Caki2 (cell line): ENCODE results near the gene C8B. TPM values are rescaled to one million over a fixed set of nuclear protein-coding genes. Genes with fewer than 3 reads are reported as not detected.

Source experiments
- DNase-seq: peaks from one replicate; pipeline ENCODE4 v3.0.0-alpha.2; 2015; ENCODE audit warnings: low read depth
- in situ Hi-C: cut with HindIII; loops from 2 replicates; pipeline ENCODE4 v1.10.0; 2016; ENCODE audit warnings: low sequenced_read_pairs, low pct_unique_long_range_greater_than_20kb, mixed read lengths
- total RNA-seq: library from RNA; depleted of rRNA; stranded (reverse); fragments of >200 nt; shearing (Covaris generic); gene quantifications from 2 replicates; pipeline ENCODE4 v1.2.3, GENCODE V29; 2014; ENCODE audit warnings: low replicate concordance; rRNA removed

Gene C8B
- total RNA-seq, result not detected in 2 replicates

GRCh38 chr1:56965916-56966697 is at the start of gene C8B:
Gene C8B (minus strand): TSS chr1:56966015. CDS start chr1:56965948, 67 bp downstream.
- no peak for DNase-seq
- in situ Hi-C loops, result no loop called here

- in situ Hi-C loops, result no loop called here
- DNase-seq, result no peak
These were observed 49.3 kb upstream of the C8B start for GRCh38 chr1:57015071-57015470.

- in situ Hi-C loops, result no loop called here
- DNase-seq, result no peak
These were observed 47.7 kb upstream of the C8B start for GRCh38 chr1:57013522-57013921.

GRCh38 chr1:57012315-57012714 is 46.5 kb upstream of the C8B start:
- in situ Hi-C loops, result no loop called here
- no peak for DNase-seq

GRCh38 chr1:57010511-57010910 is 44.7 kb upstream of the C8B start:
- no peak for DNase-seq
- in situ Hi-C loops, result no loop called here

GRCh38 chr1:57007948-57008347 is 42.1 kb upstream of the C8B start:
- in situ Hi-C loops, result no loop called here
- DNase-seq, result no peak

GRCh38 chr1:57007472-57007871 is 41.7 kb upstream of the C8B start:
- DNase-seq, result no peak
- in situ Hi-C loops, result no loop called here

- no peak for DNase-seq
- in situ Hi-C loops, result no loop called here
These were observed 37.8 kb upstream of the C8B start for GRCh38 chr1:57003398-57004139.

GRCh38 chr1:56995414-56996100 is 29.7 kb upstream of the C8B start:
- in situ Hi-C loops, result no loop called here
- DNase-seq, result no peak

- no peak for DNase-seq
- in situ Hi-C loops, result no loop called here
These were observed 27.7 kb upstream of the C8B start for GRCh38 chr1:56993475-56993874.

GRCh38 chr1:56992318-56993125 is 26.7 kb upstream of the C8B start:
- in situ Hi-C loops, result no loop called here
- DNase-seq, result no peak

GRCh38 chr1:56991576-56991975 is 25.8 kb upstream of the C8B start:
- in situ Hi-C loops, result no loop called here
- no peak for DNase-seq

GRCh38 chr1:56986397-56986796 is 20.6 kb upstream of the C8B start:
- in situ Hi-C loops, result no loop called here
- no peak for DNase-seq

GRCh38 chr1:56985857-56986256 is 20.0 kb upstream of the C8B start:
- DNase-seq, result no peak

GRCh38 chr1:56983484-56983883 is 17.7 kb upstream of the C8B start:
- no peak for DNase-seq
- in situ Hi-C loops, result no loop called here

More at GRCh38 chr1:56985857-56986256, 20.0 kb upstream of the C8B start:
- in situ Hi-C loops, result no loop called here

- in situ Hi-C loops, result no loop called here
- DNase-seq, result no peak
These were observed 14.4 kb upstream of the C8B start for GRCh38 chr1:56979986-56980755.

GRCh38 chr1:56978819-56979218 is 13.0 kb upstream of the C8B start:
- no peak for DNase-seq
- in situ Hi-C loops, result no loop called here

GRCh38 chr1:56977910-56978309 is 12.1 kb upstream of the C8B start:
- DNase-seq, result no peak
- in situ Hi-C loops, result no loop called here
